ENCODE data around the gene KRT72.

DNA sequence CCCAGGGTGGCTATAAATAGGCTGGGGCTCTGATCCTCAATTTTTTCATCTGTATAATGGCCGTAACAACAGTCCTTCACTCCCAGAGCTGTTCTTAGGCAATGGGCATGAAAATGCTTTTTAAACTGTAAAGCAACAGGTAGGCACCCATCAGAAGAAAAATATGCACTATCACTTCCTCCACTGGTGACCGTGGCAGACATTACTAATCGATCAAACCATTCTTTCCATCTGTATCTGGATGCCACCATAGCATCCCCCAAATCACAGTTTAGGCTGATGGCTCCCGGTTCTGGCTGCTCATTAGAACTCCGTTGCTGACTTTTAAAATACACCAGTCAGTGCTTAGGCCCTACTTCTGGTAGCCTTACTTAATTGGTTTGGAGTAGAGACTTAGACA lies 59.6 kb downstream of the KRT72 start:
- TF ChIP-seq EGR2 (tag by site-specific recombination; IDR thresholded peaks at IDR 0.05; ENCODE audit: low read depth) = no peak
- TF ChIP-seq CTCF (tag by site-specific recombination; IDR thresholded peaks at IDR 0.05) = no peak
- TF ChIP-seq ZNF274 (IDR thresholded peaks at IDR 0.05; ENCODE audit: low read length) = no peak
- no peak for TF ChIP-seq ZNF274 (tag by site-specific recombination; IDR thresholded peaks at IDR 0.05; ENCODE audit: borderline replicate concordance)
- no peak for TF ChIP-seq ZNF521 (tag by site-specific recombination; IDR thresholded peaks at IDR 0.05)
- TF ChIP-seq ZNF830 (tag by site-specific recombination; IDR thresholded peaks at IDR 0.05; ENCODE audit: low read depth) = no peak
- TF ChIP-seq ZBTB26 (tag by site-specific recombination; optimal IDR thresholded peaks at IDR 0.05) = no peak
- no peak for TF ChIP-seq SP7 (tag by site-specific recombination; IDR thresholded peaks at IDR 0.05)
- TF ChIP-seq ZNF677 (tag by site-specific recombination; IDR thresholded peaks at IDR 0.05) = no peak
- TF ChIP-seq ZNF114 (tag by site-specific recombination; IDR thresholded peaks at IDR 0.05) = no peak

Data from HEK293 (cell line).